HepG2 (cell line): Measurements from ENCODE around the gene SH2D2A. TPM values are rescaled to one million over a fixed set of nuclear protein-coding genes. Genes with fewer than 3 reads are reported as not detected.

ENCODE experiments used
- CBX5 ChIP-seq: sonication (generic); formaldehyde crosslinking; IDR thresholded peaks from 2 replicates; pipeline ENCODE4 v1.4.0; 2020; ENCODE audit warnings: missing genetic modification reagents, borderline replicate concordance
- HIVEP1 ChIP-seq: sonication (generic); formaldehyde crosslinking; IDR thresholded peaks from 2 replicates; pipeline ENCODE4 v1.4.0; 2020; ENCODE audit warnings: mild to moderate bottlenecking, missing genetic modification reagents
- MED13 ChIP-seq: sonication (generic); formaldehyde crosslinking; IDR thresholded peaks from 2 replicates; pipeline ENCODE4 v1.5.0; 2020; ENCODE audit warnings: missing genetic modification reagents
- NR1H2 ChIP-seq: sonication (generic); formaldehyde crosslinking; IDR thresholded peaks from 2 replicates; pipeline ENCODE4 v1.8.1; 2022; ENCODE audit warnings: low read depth, missing genetic modification reagents, borderline replicate concordance
- SMAD1 ChIP-seq: sonication (generic); formaldehyde crosslinking; IDR thresholded peaks from 2 replicates; pipeline ENCODE4 v1.4.0; 2020; ENCODE audit warnings: missing genetic modification reagents, low read depth, mild to moderate bottlenecking, borderline replicate concordance
- SP140L ChIP-seq: sonication (generic); formaldehyde crosslinking; IDR thresholded peaks from 2 replicates; pipeline ENCODE4 v1.4.0; 2020; ENCODE audit warnings: missing genetic modification reagents, borderline replicate concordance
- TAF15 ChIP-seq: fragments of 200-400 bp; formaldehyde crosslinking; IDR thresholded peaks from one replicate; pipeline ENCODE4 v1.6.1; 2018; ENCODE audit warnings: mild to moderate bottlenecking, low read depth, low read length; ENCODE audit not compliant: poor library complexity, severe bottlenecking
- ZBTB42 ChIP-seq: sonication (generic); formaldehyde crosslinking; IDR thresholded peaks from 2 replicates; pipeline ENCODE4 v1.5.0; 2020; ENCODE audit warnings: mild to moderate bottlenecking, missing genetic modification reagents
- ZBTB7A ChIP-seq: sonication (generic); formaldehyde crosslinking; IDR thresholded peaks from 2 replicates; pipeline ENCODE4 v1.8.0; 2022; ENCODE audit warnings: mild to moderate bottlenecking, missing genetic modification reagents
- ZFP36L1 ChIP-seq: sonication (generic); formaldehyde crosslinking; IDR thresholded peaks from 2 replicates; pipeline ENCODE4 v1.8.0; 2022; ENCODE audit warnings: mild to moderate bottlenecking, missing genetic modification reagents, moderate library complexity
- polyA plus RNA-seq, 8 experiments: library from polyadenylated mRNA; depleted of rRNA in 3 of 8; stranded (reverse) in 7 of 8; unstranded in 1 of 8; fragments of >200 nt; fragmentation: Illumina TruSeq in 4 of 8; extraction: Trizol in 4 of 8; gene quantifications; 2 replicates each; pipeline versions ENCODE4 v1.2.1 to v1.2.3, GENCODE V29; 2011 to 2016; ENCODE audit warnings: low read depth in 4 of 8, missing spikeins in 1 of 8, mixed read lengths in 1 of 8; ENCODE audit not compliant: insufficient read depth in 1 of 8
- total RNA-seq, 5 experiments: library from RNA; depleted of rRNA; stranded (reverse); fragments of >200 nt; fragmentation: Illumina TruSeq; extraction: Trizol; gene quantifications; 2 replicates each; pipeline ENCODE4 v1.2.3, GENCODE V29; 2016; ENCODE audit warnings: low read depth in 1 of 5
- TF ChIP-seq, protein P1 (sequence below): sonication (generic); formaldehyde crosslinking; IDR thresholded peaks from 2 replicates; pipeline ENCODE4 v1.4.0; 2020; ENCODE audit warnings: mild to moderate bottlenecking, missing genetic modification reagents
- TF ChIP-seq, protein P2 (sequence below): sonication (generic); formaldehyde crosslinking; IDR thresholded peaks from 2 replicates; pipeline ENCODE4 v1.4.0; 2020; ENCODE audit warnings: missing genetic modification reagents
- TF ChIP-seq, protein P3 (sequence below): sonication (generic); formaldehyde crosslinking; IDR thresholded peaks from 2 replicates; pipeline ENCODE4 v1.5.0; 2020; ENCODE audit warnings: mild to moderate bottlenecking, missing genetic modification reagents, moderate library complexity

The SH2D2A gene
- total and polyA plus RNA-seq, 2 of the 13 experiments (the other 11 are each of a cell fraction or from before 2014, with no cell fraction given), result 0.57 to 0.73 TPM

DNA sequence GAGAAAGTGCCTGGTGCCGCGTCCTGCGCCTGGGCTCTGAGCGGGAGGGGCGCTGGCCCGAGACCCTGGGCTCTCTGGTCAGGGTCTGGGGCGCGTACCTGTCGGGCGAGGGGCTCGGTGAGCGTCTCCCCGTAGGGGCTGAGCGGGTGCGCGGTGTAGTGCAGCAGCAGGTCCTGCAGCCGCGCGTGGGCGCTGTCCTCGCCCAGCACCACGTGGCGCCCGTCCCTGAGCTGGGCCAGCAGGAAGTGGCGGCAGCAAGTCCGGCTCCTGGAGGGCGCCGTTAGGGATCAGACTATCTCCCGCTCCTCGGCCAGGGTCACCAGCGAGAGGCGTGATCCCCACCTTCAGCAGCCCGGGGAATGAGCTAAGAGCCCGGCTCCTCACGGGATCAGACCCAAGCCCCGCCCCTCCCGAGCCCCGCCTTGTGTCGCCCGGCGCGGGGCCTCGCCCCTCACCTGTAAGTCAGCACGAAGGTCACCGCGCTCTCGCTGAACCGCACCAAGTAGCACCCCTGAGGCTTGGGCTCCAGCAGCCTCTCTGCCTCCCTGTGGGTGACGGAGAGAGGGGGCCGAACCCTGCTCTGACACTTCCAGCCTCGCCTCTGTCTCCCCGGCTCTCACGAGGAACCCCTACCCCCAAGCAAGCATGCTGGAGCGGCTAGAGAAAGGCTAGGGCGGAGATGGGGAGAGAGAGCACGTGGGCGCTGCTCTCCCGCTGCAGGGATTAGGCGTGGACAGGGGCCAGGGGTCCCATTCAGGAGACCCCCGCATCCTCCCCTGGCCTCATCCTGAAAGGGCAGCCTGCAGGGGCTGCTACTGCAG, 2.7 kb downstream of the SH2D2A start (continued):
- TF ChIP-seq, protein P1, sequence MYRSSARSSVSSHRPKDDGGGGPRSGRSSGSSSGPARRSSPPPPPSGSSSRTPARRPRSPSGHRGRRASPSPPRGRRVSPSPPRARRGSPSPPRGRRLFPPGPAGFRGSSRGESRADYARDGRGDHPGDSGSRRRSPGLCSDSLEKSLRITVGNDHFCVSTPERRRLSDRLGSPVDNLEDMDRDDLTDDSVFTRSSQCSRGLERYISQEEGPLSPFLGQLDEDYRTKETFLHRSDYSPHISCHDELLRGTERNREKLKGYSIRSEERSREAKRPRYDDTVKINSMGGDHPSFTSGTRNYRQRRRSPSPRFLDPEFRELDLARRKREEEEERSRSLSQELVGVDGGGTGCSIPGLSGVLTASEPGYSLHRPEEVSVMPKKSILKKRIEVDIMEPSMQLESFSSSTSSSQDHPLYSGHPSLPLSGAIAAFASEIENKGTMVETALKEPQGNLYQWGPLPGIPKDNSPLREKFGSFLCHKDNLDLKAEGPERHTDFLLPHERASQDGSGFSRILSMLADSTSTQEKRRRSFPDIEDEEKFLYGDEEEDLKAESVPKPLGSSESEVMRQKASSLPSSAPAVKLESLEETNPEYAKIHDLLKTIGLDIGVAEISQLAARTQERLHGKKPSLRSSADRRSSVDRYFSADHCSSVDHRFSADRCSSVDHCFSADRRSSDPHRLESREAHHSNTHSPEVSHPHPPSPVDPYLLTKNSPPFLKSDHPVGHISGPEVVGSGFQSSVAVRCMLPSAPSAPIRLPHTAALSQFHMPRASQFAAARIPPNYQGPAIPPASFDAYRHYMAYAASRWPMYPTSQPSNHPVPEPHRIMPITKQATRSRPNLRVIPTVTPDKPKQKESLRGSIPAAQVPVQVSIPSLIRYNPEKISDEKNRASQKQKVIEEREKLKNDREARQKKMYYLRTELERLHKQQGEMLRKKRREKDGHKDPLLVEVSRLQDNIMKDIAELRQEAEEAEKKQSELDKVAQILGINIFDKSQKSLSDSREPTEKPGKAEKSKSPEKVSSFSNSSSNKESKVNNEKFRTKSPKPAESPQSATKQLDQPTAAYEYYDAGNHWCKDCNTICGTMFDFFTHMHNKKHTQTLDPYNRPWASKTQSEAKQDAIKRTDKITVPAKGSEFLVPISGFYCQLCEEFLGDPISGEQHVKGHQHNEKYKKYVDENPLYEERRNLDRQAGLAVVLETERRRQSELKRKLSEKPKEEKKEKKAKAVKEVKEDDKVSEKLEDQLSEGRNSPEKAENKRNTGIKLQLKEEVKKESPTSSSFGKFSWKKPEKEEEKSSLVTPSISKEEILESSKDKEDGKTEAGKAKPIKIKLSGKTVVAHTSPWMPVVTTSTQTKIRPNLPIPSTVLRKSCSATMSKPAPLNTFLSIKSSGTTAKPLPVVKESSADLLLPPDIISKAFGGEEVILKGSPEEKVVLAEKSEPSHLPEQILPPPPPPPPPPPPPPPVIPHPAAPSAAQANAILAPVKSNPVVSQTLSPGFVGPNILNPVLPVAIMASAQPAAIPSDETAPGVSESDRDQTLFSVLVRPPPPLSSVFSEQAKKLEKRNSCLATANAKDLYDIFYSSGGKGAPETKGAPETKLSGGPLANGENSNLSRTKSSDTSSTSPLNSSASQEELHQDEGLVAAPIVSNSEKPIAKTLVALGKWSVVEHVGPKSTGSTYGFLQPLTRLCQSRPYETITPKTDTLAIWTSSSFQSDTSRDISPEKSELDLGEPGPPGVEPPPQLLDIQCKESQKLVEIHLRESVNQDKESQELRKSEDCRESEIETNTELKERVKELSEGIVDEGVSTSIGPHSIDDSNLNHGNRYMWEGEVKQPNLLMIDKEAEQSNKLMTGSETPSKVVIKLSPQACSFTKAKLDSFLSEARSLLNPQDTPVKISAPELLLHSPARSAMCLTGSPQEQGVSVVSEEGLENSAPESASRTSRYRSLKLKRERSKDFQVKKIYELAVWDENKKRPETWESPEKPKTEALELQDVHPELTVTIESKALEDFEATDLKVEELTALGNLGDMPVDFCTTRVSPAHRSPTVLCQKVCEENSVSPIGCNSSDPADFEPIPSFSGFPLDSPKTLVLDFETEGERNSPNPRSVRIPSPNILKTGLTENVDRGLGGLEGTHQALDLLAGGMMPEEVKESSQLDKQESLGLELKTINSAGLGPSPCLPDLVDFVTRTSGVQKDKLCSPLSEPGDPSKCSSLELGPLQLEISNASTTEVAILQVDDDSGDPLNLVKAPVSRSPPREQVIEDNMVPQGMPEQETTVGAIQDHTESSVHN (CRISPR knock-in tag), result peak; percentile 92
- TF ChIP-seq CBX5 (peak; percentile 57; the same call in 1 of the 2 replicates), SP140L (no peak), ZBTB42 (peak; percentile 65; the same call in 1 of the 2 replicates), ZBTB7A (CRISPR knock-in tag) (peak; percentile 86), TAF15 (no peak), NR1H2 (no peak), MED13 (peak; percentile 63; the same call in 1 of the 2 replicates), ZFP36L1 (CRISPR knock-in tag) (no peak), HIVEP1 (CRISPR knock-in tag) (peak; percentile 47; the same call in 1 of the 2 replicates), SMAD1 (CRISPR knock-in tag) (no peak)
- TF ChIP-seq, protein P2, sequence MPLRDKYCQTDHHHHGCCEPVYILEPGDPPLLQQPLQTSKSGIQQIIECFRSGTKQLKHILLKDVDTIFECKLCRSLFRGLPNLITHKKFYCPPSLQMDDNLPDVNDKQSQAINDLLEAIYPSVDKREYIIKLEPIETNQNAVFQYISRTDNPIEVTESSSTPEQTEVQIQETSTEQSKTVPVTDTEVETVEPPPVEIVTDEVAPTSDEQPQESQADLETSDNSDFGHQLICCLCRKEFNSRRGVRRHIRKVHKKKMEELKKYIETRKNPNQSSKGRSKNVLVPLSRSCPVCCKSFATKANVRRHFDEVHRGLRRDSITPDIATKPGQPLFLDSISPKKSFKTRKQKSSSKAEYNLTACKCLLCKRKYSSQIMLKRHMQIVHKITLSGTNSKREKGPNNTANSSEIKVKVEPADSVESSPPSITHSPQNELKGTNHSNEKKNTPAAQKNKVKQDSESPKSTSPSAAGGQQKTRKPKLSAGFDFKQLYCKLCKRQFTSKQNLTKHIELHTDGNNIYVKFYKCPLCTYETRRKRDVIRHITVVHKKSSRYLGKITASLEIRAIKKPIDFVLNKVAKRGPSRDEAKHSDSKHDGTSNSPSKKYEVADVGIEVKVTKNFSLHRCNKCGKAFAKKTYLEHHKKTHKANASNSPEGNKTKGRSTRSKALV (CRISPR knock-in tag), result peak; percentile 79; the same call in 1 of the 2 replicates
- TF ChIP-seq, protein P3, sequence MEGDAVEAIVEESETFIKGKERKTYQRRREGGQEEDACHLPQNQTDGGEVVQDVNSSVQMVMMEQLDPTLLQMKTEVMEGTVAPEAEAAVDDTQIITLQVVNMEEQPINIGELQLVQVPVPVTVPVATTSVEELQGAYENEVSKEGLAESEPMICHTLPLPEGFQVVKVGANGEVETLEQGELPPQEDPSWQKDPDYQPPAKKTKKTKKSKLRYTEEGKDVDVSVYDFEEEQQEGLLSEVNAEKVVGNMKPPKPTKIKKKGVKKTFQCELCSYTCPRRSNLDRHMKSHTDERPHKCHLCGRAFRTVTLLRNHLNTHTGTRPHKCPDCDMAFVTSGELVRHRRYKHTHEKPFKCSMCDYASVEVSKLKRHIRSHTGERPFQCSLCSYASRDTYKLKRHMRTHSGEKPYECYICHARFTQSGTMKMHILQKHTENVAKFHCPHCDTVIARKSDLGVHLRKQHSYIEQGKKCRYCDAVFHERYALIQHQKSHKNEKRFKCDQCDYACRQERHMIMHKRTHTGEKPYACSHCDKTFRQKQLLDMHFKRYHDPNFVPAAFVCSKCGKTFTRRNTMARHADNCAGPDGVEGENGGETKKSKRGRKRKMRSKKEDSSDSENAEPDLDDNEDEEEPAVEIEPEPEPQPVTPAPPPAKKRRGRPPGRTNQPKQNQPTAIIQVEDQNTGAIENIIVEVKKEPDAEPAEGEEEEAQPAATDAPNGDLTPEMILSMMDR (CRISPR knock-in tag), result peak; percentile 83
